IPS DF 19.7 (cell line): Measurements from ENCODE around the gene CD300LB.

ENCODE experiments used
- DNase-seq: peaks from one replicate; pipeline ENCODE4 v3.0.0-alpha.2; 2013; ENCODE audit warnings: low read depth, low spot score

The CD300LB gene

DNA sequence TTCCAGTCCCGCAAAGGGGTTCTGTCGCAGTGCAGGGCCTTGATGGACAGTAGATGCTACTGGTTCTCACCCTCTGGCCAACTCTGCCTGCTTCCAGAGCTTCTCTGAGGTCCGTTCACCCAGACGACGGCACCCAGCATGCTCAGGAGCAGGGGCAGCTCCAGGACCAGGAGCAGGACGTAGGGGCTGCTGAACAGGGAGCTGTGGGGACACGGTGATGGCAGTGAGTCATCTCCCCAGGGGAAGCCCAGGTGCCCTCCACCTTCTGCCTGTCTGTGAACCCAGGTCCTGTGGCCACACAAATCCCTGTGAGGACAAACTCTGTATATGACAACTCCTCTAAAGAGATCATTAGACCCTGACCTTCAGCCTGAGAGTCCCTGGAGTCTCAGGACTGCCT, 18.1 kb upstream of the CD300LB start:
- DNase-seq = no peak

- no peak for DNase-seq
Measured at GRCh38 chr17:74547736-74548135, 16.5 kb upstream of the CD300LB start.

DNA sequence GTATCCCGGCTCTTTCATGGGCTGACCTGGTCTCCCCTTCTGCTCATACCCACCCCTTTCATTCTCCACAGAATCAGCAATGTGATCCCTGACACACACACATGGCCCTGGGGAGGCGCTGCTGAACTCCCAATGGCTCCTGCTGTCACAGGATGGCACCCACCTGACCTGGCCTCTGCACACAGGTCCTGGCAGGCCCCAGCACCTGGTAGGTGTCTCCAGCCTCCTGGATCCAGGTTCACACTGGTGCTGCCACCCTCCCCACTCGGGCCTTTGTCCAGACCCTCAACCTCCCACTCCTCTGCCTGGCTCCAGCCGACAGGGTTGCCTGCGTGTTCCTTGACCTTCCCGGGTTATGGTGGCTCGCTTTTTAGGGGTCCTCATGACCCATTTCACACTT, 16.0 kb upstream of the CD300LB start:
- DNase-seq = no peak

DNA sequence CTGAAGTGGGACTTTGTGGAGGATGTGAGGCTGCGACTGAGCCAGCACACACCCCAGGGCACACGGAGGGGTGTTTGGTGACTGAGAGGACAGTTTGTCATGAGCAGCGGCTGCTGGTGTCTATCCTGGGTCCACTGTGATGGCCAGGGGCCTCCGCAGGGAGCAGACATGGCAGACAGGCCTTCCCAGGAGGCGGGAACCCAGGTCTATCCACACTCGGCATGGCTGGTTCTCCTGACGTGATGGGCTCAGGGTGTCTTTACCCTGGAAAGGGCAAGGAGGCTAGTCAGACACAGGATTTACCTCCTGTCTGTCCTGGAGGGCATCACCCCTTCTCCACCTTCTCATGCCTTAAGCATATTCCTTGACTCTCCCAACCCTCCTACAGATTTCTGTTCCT, 15.3 kb upstream of the CD300LB start:
- DNase-seq = no peak

GRCh38 chr17:74545843-74546230, 14.6 kb upstream of the CD300LB start, which contains the start of gene CD300C:
CD300C (minus strand) TSS chr17:74546115; CDS start chr17:74545782, 333 bp downstream.
- DNase-seq = no peak

- no peak for DNase-seq
Measured at GRCh38 chr17:74544991-74545842, 13.9 kb upstream of the CD300LB start.

DNA sequence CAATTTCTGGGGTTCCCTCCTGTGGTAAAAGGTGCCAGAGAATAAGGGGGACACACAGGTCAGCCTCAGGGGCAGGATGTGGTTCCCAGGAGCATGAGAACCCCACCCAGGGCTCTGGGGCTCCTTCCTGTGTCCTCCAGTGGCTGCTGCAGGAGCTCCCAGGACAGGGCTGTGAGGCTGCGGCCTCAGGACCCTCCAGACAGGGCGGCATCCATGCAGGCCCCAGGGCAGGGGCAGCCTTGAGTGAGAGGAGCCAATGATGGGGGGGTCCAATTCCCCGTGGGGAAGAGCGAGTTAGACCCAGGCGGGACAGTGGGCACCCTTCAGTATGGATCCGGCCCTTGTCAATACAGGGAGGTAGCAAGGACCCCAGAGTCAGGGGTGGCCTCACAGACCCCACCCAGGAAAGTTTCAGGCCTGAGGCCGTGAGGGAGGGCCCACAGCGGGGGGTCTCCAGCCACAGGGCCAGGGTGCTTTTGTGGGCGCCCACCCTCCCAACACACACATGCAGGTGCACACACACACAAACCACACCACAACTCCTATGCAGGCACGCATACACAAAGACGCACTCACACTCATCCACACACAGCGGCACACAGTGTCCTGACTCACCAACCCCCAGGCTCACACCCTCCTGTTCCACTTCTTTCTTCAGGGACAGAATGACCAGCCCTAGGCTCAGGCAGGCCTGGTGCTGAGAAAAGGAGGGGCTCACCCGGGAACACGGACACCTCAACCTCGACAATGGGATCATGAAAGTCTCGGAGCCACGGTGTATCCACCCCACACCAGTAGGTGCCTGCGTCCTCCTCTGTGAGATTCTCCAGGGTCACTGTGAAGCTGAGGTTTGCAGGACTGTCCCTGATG, 12.9 kb upstream of the CD300LB start:
- no peak for DNase-seq

DNA sequence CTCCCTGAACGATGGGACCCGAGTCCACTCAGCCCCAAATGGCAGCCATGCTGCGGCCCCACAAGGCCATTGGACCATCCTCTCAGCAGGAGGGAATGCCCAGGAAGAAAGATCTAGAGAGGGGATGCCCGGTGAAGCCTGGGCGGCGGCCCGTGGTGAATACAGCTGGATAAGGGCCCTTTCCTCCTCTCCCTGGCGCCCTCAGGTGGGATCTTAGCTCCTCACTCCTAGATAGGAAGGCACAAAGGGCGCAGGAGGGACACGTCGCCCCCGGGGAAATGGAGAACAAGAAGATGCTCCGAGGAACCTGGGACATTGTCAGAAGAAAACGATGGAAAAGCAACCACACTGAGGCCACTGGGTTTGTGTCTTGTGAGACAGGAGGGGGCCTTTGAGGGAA, 12.1 kb upstream of the CD300LB start:
- no peak for DNase-seq

DNA sequence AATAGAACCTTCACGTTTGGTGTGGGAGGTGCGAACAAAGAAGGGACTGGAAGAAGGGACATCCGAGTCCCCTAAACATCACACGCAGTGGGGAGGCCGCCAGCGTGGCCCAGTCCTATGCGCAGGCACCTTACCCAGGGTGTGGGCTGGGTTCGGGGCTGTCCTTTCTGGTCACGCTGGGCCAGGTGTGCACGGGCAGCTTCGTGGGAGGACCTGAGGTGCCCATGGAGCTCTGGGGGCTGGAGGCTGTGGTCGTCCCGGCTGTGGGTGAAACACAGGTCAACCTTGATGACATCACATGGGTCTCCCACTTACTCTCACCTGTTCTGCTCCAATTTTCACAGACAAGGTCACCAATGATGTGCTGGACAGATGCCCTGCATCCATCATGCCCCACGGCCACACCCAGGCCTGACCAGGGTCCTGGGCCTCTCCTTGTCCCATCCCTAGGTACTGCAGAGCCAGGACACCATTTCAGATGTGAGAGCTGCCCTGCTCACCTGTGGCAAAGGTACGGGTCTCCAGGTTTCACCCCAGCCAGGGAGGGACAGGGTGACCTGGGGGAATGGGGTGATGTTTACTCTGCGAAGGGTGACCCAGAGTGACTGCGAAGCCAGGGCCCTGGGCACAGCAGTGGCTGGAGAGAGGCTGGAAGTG, 11.6 kb upstream of the CD300LB start:
- no peak for DNase-seq

DNA sequence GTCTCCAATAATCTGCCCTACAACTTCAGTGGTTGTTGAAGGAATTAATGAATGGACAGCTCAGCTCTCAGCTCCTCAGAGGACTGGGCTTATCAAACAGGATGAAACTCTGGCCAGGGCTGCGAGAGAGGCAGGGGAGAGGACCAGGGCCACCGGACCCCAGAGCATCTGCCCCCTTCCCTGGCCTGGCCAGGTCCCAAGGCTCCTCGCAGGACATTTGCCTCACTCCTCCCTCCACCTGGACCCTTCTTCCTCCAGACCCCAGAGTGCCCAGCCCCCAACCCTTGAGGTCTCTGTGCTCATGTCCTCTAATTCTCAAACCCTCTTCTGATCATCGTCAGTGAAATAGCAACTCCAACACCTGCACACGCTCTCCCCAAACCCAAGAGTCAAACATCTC, 10.9 kb upstream of the CD300LB start:
- no peak for DNase-seq

GRCh38 chr17:74541176-74542111, 10.2 kb upstream of the CD300LB start:
- no peak for DNase-seq

GRCh38 chr17:74539281-74539820, 8.1 kb upstream of the CD300LB start:
- DNase-seq = no peak

GRCh38 chr17:74536890-74537289, 5.6 kb upstream of the CD300LB start:
- no peak for DNase-seq

DNA sequence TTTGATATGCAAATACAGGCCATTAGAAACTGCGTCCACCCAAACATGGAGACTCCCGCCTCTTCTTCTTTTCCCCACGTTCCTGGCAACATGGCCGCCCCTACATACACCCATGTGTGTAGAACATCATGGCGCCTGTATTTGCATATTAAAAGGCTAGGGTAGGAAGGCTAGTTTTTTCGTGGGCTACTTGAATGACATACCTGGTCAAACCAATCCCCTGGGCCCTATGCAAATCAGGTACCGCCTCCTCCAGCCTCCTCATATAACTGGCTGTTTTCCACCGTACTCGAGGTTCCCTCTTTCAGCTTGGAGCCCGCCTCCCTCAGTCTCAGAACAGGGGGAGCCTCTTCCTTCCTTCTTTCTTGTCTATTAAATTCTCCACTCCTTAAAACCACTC, 840 bp upstream of the CD300LB start:
- DNase-seq = peak; percentile 59

DNA sequence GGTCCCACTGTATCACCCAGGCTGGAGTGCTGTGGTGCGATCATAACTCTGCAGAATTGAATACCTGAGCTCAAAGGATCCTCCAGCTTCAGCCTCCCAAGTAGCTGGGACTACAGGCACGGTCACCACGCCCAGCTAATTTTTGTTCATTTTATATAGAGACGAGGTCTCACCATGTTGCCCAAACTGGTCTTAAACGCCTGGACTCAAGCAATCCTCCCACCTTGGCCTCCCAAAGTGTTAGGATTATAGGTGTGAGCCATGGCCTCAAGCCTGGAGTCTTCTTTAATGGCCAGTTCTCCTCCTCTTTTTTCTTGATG, 484 bp downstream of the CD300LB start:
- DNase-seq = no peak

- no peak for DNase-seq
Measured at GRCh38 chr17:74529243-74529642, 2.0 kb downstream of the CD300LB start.

- DNase-seq = no peak
Measured at GRCh38 chr17:74528491-74529199, 2.6 kb downstream of the CD300LB start.

- DNase-seq = no peak
Measured at GRCh38 chr17:74527756-74528155, 3.5 kb downstream of the CD300LB start.

DNA sequence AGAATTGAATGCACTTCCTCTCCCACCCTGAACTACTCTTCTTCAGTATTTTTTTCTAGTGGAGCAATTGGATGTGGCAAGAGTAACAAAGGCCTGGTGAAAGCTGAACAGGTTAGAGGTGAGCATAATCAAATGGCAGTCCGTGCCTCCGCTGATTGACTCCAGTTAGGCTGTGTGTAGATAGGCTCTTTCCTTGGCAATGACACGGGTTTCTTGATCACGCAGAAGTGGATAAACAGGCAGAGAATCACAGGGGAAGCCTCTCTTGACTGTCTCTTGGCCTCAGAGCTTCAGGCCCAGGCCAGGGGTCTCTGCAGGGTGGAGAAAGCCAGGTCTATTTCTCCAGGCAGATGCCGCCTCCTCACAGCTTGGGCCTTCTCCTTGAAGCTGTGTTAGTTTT, 4.2 kb downstream of the CD300LB start:
- no peak for DNase-seq

DNA sequence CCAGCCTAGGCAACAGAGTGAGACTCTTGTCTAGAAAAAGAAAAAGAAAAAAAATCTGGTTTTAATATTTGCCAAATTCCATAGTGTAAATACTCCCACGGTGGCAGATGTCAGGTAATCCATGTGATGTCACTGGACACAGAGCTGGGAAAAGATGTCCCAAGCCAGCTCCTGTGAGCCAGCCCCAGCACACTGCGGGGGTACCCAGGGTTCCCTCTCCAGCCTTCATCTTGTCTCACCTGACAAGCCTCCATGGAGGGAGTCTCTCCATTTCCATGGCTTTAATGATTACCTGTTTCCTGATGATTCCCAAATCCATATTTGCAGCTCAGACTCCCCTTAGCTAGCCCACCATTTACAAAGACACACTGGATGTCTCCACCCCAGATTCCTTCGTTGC, 4.6 kb downstream of the CD300LB start:
- no peak for DNase-seq
